ENCODE data around the gene PPP1R1A. TPM values are rescaled to one million over a fixed set of nuclear protein-coding genes. Genes with fewer than 3 reads are reported as not detected.

Gene PPP1R1A
- 8.8 TPM for total RNA-seq

GRCh38 chr12:54588110-54588889, at the start of gene PPP1R1A:
Gene PPP1R1A (minus strand): TSS chr12:54588659. CDS start chr12:54588488, 171 bp downstream.

GRCh38 chr12:54634795-54635194, 46.3 kb upstream of the PPP1R1A start, which contains the start of gene LACRT:
Gene LACRT (minus strand): TSS chr12:54634895. CDS start chr12:54634841, 54 bp downstream.

Other genes with a start within 250 kb of the PPP1R1A start
- gene GPR84, start 224.2 kb downstream of the PPP1R1A start, total RNA-seq, result 0.16 TPM
- gene ZNF385A, start 203.9 kb downstream of the PPP1R1A start, total RNA-seq, result 105 TPM
- 45.5 TPM for gene ITGA5, start 169.4 kb downstream of the PPP1R1A start, total RNA-seq
- not detected for gene GTSF1, start 115.1 kb downstream of the PPP1R1A start, total RNA-seq
- gene NCKAP1L, start 90.9 kb downstream of the PPP1R1A start, total RNA-seq, result 5.2 TPM
- gene PDE1B, start 39.1 kb downstream of the PPP1R1A start, total RNA-seq, result 5.1 TPM
- 5.8 TPM for gene LACRT, start 46.2 kb upstream of the PPP1R1A start, total RNA-seq
- not detected for gene DCD, start 59.7 kb upstream of the PPP1R1A start, total RNA-seq

All from camera-type eye (tissue), 1 donor.